Measurements from ENCODE around the gene SYCP2. TPM values are rescaled to one million over a fixed set of nuclear protein-coding genes. Genes with fewer than 3 reads are reported as not detected.

SYCP2 gene
- total RNA-seq, 1 donor from 2014 or later, result 2.3 TPM

DNA sequence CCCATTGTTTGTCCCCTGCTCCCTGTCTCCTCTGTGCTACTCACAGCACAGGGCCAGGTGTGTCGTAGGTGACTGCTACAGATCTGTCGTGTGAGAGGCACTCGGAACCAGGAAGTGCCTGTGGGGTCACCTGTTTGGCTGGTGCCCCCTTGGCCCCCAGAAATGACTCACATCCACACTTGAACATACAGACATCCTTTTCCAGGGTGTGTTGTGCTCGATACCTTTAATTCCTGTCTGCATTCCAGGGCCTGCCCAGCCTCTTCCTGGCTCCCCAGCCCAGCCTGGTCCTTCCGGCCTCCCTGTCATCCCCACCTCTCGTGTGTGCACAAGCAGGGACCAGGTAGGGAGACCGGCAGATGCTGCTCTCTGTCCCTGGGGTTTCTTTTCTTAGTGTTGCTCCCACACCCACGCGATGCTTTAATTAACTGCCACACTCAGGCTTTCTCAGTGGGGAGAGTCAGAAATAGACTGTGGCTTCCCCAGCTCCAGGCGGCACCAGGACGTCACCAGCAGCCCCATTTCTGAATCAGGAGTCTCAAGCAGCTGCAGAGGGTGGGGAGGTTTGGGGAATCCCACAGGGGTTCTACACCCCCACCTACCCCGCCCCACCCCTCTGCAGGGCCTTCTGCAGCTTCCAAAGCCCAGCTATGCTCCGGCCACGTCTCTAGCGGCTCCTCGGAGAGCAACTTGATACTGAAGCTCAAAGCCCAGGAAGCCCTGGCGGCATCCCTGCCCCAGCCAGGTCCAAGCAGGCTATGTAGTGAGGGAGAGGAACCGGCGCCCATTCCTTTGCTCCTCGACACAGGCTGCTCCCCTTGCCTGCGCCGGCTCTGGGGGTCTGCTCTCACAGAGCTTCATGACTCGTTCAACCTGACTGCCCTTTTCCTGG, 102.2 kb downstream of the SYCP2 start:
- H3K27ac Mint-ChIP-seq (ENCODE audit: unreplicated experiment), result peak overlapping the region; percentile 57
- no peak for DNase-seq (ENCODE audit: low read depth, low spot score)
- H3K4me1 Mint-ChIP-seq, result peaks cover 53% of the 10 kb centered on the region

DNA sequence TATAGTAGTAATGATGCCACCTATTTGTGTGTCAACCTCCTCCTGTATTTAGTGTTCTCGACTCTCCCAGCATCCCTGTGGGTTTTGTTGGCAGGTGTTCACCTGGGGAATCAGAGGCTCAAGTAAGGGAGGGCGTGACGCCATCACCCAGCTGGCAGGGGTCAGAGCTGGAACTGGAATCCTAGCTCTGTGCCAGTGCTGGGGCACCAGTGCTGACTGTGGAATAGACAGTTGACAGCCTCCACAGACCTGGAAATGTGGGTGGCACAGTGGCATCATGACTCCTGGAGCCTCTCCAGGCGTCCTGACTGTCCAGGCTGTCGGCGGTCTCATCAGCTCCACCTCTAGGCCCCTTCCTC, 102.8 kb downstream of the SYCP2 start:
- Mint-ChIP-seq H3K27me3 (ENCODE audit: low read depth) (peaks cover 8% of the 10 kb centered on the region), H3K4me3 (no peak overlapping the region), H3K4me1 (peaks cover 47% of the 10 kb centered on the region), H3K9me3 (no peaks in the 10 kb centered on the region), H3K36me3 (ENCODE audit: low read depth) (no peaks in the 10 kb centered on the region), H3K27ac (ENCODE audit: unreplicated experiment) (no peak overlapping the region)
- no peak for DNase-seq (ENCODE audit: low read depth, low spot score)
- TF ChIP-seq, protein P1, sequence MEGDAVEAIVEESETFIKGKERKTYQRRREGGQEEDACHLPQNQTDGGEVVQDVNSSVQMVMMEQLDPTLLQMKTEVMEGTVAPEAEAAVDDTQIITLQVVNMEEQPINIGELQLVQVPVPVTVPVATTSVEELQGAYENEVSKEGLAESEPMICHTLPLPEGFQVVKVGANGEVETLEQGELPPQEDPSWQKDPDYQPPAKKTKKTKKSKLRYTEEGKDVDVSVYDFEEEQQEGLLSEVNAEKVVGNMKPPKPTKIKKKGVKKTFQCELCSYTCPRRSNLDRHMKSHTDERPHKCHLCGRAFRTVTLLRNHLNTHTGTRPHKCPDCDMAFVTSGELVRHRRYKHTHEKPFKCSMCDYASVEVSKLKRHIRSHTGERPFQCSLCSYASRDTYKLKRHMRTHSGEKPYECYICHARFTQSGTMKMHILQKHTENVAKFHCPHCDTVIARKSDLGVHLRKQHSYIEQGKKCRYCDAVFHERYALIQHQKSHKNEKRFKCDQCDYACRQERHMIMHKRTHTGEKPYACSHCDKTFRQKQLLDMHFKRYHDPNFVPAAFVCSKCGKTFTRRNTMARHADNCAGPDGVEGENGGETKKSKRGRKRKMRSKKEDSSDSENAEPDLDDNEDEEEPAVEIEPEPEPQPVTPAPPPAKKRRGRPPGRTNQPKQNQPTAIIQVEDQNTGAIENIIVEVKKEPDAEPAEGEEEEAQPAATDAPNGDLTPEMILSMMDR (conservative IDR thresholded peaks at IDR 0.05), result no peak

More for the DNA sequence above, 102.2 kb downstream of the SYCP2 start:
- Mint-ChIP-seq H3K4me3 (no peak overlapping the region), H3K36me3 (ENCODE audit: low read depth) (no peaks in the 10 kb centered on the region), H3K9me3 (no peaks in the 10 kb centered on the region), H3K27me3 (ENCODE audit: low read depth) (peaks cover 8% of the 10 kb centered on the region)
- TF ChIP-seq, protein P1 (conservative IDR thresholded peaks at IDR 0.05), result no peak

DNA sequence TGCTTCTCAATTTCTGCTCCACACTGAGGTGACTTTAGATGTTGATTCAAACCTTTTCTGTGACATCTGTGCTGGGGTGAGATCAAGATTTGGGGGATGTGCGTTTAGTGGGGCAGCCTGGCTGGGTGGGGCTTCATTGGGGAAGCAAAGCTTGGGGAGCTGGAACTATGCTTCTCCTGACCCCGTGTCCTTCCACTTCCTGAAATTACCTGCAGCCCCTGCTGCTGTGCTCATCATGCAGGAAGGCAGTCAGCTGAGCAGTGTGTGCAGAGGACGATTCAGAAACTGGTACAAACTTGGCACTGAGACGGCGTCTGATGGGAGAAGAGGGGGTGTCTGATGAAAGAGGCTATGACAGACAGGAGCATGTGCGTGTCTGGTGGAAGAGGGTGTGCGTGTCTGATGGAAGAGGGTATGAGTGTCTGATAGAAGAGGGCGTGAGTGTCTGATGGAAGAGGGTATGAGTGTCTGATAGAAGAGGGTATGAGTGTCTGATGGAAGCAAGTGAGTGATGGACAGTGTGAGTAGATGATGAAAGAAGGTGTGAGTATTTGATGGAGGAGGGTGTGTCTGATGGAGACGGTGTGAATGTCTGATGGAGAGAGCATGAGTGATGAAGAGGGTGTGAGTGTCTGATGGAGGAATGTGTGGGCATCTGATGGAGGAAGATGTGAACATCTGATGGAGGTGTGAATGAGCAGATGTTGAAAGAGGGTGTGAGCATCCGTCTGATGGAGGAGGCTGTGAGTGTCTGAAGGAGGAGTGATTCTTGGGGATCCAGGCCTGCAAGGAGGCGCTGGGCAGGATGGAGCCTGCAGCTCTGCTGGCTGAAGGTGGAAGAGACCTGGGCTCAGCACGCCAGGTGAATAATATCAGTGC, 103.4 kb downstream of the SYCP2 start:
- Mint-ChIP-seq H3K9me3 (no peaks in the 10 kb centered on the region), H3K27ac (ENCODE audit: unreplicated experiment) (no peak overlapping the region), H3K27me3 (ENCODE audit: low read depth) (peaks cover 8% of the 10 kb centered on the region)

GRCh38 chr20:59829054-59829785, 104.2 kb downstream of the SYCP2 start:
- DNase-seq (ENCODE audit: low read depth, low spot score), result no peak
- H3K4me3 Mint-ChIP-seq, result no peak overlapping the region
- H3K9me3 Mint-ChIP-seq, result no peaks in the 10 kb centered on the region
- TF ChIP-seq, protein P1 (conservative IDR thresholded peaks at IDR 0.05), result no peak
- no peak overlapping the region for H3K27ac Mint-ChIP-seq (ENCODE audit: unreplicated experiment)
- no peaks in the 10 kb centered on the region for H3K36me3 Mint-ChIP-seq (ENCODE audit: low read depth)
- peaks cover 33% of the 10 kb centered on the region for H3K4me1 Mint-ChIP-seq
- no peaks in the 10 kb centered on the region for H3K27me3 Mint-ChIP-seq (ENCODE audit: low read depth)

More for the DNA sequence above, 103.4 kb downstream of the SYCP2 start:
- Mint-ChIP-seq H3K4me1 (peaks cover 41% of the 10 kb centered on the region), H3K4me3 (no peak overlapping the region), H3K36me3 (ENCODE audit: low read depth) (no peaks in the 10 kb centered on the region)
- TF ChIP-seq, protein P1 (conservative IDR thresholded peaks at IDR 0.05), result no peak
- DNase-seq (ENCODE audit: low read depth, low spot score), result no peak
